ENCODE data around the gene TNIK.

The TNIK gene

DNA sequence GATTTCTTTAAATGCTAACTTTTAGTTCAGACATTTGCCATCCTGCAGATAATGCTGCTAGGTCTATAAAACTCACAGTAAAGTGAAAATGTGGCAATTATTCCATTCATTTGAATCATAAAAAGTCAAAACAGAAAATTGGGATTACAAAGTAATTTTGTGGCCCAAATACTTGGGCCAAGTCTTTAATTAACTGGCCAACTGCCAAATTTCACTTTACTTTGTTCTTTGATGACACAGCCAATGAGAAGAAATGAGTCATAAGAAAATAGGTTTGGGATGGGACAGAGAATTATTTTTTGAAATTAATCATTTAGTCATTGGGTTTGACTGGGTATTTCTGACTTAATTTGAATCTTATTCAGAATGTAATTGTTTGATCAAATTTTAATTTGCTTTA, 343.8 kb downstream of the TNIK start:
- no peak for DNase-seq

GRCh38 chr3:171115667-171116066, 344.5 kb downstream of the TNIK start:
- DNase-seq = no peak

- DNase-seq = no peak
Observed at GRCh38 chr3:171113716-171114115, 346.5 kb downstream of the TNIK start.

GRCh38 chr3:171110715-171111114, 349.5 kb downstream of the TNIK start:
- no peak for DNase-seq

GRCh38 chr3:171108066-171108465, 352.1 kb downstream of the TNIK start:
- no peak for DNase-seq

DNA sequence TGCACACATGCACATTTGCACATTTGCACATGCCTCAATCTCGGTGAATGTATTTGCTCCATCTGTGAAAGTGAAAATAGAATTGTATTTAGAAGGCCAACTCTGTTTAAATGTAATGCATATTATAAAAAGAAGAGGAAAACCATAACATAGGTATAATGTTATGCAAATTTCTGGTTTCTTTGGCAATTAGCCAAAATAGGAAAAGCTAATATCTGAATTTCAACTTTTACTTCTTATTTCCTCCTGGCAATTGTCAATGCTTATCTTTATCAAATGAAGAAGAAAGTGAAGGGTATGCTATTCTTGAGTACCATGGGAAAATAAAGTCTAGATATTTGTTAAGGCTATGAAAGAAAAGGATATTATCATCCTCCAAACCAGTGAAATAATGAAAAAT, 357.0 kb downstream of the TNIK start:
- no peak for DNase-seq

DNA sequence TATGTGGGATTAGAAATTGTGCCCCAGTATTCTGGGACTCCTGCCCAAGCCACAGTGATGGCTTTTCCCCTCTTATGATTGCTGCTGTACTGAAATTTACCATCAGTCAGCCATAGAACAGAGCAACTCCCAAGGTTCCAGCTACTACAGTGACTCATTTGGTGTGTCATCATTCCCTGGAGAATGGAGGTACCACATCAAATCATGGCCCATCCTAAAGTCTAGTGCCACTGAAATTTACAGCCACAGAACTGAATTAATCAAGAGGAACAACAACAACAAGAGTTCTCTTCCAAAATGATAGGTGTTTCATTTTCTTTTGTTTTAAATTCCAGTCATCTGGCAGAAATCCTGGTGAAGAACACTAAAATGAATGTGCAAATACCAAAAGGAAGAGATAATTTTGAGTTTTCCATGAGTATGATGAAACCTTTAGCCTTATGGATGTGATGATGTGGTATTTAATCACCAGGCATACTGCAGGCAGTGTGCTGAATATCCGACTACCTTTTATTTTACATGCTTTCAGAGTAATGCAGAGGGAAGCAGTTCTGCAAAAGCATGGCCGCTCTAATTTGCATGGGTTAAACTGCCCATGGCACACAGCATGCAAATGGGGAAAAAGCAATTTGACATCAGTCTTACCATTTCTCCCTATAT, 358.1 kb downstream of the TNIK start:
- DNase-seq = no peak

- DNase-seq = no peak
Observed at GRCh38 chr3:171099911-171100310, 360.3 kb downstream of the TNIK start.

GRCh38 chr3:171095063-171095462, 365.1 kb downstream of the TNIK start:
- DNase-seq = no peak

DNA sequence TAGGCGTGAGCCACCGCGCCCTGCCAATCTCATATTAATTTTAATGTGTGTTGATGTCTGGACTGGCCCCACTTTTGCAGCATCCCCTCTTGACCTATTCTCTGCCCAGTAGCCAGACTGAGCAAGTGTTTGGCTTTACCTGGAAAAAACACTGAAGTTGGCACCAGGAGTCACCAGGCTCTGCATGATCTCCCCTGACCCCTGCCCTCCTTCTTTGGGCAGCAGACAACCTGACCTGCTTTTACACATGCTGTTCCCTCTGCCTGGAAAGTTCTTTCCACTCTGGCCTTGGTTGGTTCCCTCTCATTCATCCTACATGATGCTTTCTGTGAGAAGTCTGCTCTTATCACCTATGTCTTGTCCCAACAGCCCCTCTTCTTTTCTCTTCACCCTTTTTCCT, 365.8 kb downstream of the TNIK start:
- no peak for DNase-seq

GRCh38 chr3:171093462-171093861, 366.7 kb downstream of the TNIK start:
- no peak for DNase-seq

GRCh38 chr3:171092467-171092911, 367.7 kb downstream of the TNIK start:
- DNase-seq = no peak

GRCh38 chr3:171090321-171090720, 369.9 kb downstream of the TNIK start:
- no peak for DNase-seq

DNA sequence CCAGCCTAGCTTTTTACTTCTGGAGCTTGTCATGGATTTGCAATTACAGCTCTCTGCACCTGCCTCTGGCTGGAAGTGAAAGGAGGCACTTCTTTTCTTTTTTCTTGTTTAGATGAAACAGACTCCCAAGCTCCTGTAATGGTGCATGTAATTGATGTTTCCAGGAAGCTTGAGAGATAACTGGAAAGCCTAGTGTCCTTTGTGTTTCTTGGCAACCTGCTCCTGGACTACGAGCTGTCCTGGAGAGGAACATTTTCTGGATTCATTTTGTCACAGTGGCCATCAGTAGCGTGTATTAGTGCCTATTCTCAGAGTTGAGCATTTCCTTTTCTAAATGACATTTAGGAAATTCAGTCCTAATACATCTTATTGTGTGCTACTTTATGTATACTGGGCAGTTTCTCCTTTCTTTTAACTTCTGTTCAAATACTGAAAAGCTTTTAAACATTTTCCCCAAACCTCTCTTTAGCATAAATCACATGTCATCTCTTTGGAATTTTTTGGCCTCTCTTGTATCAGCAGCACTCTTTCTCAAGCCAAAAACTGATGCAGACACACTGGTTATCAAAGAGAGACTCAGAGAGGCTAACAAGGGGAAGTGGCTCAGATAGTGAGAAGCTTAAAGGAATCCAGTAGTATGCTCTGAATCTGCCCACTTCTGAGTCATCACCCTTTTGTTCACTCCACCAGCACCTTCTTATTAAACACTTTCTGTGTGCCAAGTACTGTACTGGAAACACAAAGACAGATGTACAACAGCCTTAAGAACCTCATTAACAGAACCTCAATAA, 371.0 kb downstream of the TNIK start:
- DNase-seq = no peak

DNA sequence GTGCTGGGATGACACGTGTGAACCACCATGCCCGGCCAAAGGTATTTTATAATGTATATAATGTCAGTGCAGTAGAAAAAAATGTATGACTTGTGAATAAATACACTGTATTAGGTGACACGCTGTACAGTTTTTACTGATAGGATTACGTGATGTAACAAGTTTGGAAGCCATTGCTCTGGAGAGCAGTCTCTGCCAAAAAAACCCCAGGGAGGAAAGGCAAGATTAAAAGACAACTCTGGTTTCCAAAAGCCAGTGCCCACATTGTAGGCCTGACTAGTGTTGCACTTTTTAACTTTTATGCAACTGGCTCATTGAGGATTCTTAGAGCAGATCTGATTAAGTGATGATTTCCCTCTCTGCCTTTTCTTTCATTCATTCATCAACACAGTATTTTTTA, 371.7 kb downstream of the TNIK start:
- no peak for DNase-seq

DNA sequence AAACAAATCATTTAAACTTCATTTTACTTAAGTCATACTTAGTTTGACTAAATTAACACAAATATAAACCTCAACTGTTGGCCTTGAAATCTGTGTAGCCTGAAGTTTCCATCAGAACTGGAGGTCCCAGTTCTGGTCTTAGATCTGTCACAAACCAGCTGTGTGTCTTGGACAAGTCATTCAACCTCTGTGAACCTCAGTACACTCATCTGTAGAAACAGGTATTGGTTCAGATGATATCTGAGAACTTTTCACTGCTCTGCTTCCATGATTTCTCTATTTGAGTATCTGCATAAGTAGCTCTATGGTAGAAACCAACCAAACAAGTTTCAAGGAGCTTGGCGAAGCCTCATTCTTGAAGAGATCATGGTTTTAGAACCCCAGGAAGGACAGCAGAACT, 373.3 kb downstream of the TNIK start:
- no peak for DNase-seq

GRCh38 chr3:171077261-171077660, 382.9 kb downstream of the TNIK start:
- no peak for DNase-seq

GRCh38 chr3:171072432-171072831, 387.8 kb downstream of the TNIK start:
- no peak for DNase-seq

GRCh38 chr3:171068658-171069057, 391.5 kb downstream of the TNIK start:
- DNase-seq = no peak

GRCh38 chr3:171066206-171066605, 394.0 kb downstream of the TNIK start:
- DNase-seq = no peak

- DNase-seq = no peak
Observed at GRCh38 chr3:171065732-171066131, 394.5 kb downstream of the TNIK start.

DNA sequence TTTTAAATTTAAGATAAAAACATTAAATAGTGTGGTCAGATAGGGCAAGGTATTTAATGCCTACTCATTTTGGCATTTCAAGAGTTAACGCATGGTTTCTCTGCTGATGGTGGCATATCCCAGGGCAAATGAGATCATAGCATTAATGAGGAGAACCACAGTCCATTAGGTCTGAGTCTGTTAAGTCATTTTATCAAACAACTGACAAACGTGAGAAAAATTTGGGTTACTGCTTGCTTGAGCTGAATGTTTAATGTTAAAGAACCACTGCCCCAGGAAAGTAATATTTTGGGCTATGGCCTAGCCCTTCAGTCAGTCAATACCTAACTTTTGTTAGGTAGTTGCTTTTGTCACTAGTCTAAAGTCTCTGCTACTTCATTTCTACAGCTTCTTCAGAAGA, 395.7 kb downstream of the TNIK start:
- no peak for DNase-seq

GRCh38 chr3:171061749-171062148, 398.5 kb downstream of the TNIK start:
- no peak for DNase-seq

DNA sequence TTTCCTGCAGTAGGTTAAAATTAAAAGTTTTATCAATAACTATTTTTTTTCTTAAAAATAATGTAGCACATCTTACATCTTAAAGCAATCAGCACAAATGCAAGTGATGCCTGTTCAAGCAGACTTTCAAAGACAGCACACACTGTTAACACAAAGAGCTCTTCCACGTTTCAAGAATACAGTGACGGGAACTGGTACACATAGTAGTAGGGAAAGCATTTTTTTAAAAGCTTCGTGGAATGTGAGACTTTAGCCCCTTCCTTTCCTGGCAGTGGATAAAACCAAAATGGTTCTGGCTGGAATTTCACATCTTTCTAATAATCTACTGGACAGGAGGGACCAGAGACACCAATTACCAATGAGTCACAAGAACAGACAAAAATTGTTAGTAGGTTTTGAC, 400.2 kb downstream of the TNIK start:
- DNase-seq = no peak
